NCI-H748 (cell line): ENCODE results near the gene NLGN2.
A peak's percentile ranks its signal among the peaks of the same experiment; 100 is the strongest.
"Not testable (repeated sequence)": the region's sequence is repeated elsewhere in the genome, so short reads cannot be mapped to it uniquely, and the experiment has no call there.

ENCODE experiments used
- DNase-seq: peaks from one replicate; lab custom pipeline; 2025; ENCODE audit not compliant: unreplicated experiment; lab: John Stamatoyannopoulos, UW

NLGN2 gene

DNA sequence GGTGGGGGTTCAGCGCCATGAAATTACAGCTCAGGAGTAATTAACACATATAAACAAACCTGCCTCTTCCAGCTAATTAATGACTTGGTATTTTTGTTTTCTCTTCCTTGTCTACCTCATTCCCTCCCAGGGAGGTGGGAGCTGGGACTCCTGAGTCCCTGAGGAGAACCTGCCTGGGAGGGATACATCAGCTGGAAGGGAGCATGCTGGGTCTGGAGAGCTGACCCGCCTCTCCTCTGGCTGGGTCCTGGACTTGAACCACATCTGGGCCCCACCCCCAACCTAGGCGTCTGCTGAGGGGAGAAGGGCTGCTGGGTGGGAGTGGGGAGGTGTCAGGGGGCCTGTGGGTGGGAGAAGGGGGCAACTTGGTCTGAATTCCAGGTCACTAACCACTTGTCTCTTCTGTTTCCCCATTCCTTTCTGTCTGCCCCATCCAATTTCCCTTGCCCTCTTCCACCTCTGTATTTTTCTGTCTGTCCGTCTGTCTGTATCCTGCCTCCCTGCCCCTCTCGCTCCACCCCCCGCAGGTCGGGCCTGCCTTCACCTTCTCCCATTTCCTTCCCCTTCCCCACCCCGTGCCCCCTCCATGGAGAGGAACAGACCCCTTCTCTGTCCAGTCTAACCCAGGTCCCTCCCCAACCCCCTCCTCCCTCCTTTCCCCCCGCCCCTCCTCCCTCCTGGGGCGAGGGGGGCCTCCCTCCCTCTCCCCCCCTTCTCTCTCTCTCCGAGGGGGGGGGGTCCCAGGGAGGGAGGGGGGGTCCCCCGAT lies at the start of gene NLGN2:
TSS of gene NLGN2 (plus strand) at position 361 of the 767 bp plus-strand sequence. CDS start 411 bp downstream, outside the sequence.
- no peak for DNase-seq

DNA sequence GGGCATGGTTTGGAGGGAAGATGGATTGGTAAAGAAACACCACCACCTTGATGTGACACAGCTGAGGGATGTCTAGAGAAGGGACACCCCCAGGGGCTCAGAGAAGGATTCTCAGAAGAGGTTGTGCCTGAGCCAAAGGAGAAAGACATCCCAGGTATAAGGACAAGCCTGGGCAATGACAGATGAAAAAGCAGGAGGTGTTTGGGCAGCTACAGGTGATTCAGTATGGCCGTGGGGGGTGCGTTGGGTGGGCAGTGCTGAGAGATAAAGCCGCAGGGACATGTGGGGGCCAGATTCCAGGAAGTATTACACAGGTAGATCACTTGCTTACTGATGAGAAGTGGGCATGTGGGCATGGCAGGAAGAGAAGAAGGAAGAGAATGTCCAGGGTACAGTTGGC lies 45.7 kb upstream of the NLGN2 start:
- DNase-seq, result no peak

DNA sequence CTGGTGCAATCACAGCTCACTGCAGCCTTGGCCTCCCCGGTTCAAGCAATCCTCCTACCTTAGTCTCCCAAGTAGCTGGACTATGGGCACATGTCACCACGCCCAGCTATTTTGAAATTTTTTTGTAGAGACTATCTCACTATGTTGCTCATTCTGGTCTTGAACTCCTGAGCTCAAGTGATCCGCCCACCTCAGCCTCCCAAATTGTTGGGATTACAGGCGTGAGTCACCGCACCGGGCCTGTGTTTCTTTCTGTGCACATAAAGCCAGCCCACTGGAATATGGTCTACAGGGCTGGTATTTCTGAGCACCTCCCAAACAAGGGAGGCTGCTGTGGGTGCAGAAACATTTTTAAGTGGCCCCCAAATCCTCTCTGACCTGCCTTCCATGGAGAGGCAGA lies 44.3 kb upstream of the NLGN2 start:
- DNase-seq, result no peak

DNA sequence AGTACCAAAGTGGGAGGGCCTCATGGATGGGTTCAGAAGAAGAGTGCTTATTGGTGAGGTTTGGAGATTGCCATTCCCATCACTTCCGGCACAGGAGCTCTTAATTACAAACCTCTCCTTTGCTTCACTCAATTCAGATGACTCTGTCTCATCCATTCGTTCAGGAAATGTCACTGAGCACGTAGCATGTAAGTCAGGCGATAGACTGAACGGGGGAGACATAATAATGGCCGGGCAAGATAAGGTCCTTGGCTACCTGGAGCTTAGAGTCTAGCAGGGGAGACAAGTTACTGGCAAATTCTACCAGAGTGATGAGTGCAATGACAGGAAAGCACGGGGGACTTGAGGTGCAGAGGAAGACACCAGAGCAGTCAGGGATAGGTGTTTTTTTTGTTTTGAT lies 41.7 kb upstream of the NLGN2 start:
- DNase-seq, result not testable (repeated sequence)

DNA sequence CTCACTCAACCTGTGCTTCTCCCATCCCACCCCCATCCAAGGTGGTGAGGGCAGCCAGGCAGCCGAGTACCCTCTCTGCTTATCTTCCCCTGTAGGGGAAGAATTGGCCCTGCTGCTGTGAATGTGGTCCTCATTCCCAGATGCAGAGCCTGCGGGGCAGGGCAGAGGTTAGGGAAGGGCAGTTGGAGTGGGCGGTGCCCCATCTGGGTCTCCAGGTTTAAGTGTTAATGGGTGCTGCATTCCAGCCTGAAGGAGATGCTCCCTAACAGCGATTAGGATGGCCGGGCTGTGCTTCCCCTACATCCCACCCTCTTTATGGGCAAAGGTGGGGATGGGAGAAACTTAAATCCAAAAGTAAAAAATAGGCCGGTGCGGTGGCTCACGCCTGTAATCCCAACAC lies 40.6 kb upstream of the NLGN2 start:
- no peak for DNase-seq

DNA sequence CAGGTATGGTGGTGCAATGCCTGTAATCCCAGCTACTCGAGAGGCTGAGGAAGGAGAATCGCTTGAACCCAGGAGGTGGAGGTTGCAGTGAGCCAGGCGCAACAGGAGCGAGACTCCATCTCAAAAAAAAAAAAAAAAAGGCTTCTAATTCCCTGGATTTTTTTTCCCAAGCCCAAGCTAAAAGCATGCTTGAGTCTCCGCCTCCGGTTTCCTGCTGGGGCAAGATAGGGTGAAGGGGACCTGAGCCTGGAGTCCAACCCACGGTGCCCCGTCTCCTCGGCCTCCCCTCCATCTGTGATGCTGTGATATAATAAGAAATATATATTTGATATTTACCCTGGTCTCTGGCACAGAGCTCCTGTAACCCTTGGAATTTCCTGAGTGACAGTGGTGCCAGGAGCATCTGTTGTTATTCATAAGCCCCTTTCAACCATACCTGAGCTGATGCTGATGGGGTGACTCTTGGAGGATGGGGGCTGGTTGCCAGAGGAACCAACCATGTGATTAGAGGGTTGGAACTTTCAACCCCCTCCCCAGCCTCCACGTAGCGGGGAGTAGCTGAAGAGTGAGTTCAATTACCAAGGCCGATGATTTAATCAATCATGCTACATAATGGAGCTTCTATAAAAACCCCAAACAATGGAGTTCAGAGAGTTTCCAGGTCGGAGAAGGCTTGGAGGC lies 39.6 kb upstream of the NLGN2 start:
- no peak for DNase-seq

DNA sequence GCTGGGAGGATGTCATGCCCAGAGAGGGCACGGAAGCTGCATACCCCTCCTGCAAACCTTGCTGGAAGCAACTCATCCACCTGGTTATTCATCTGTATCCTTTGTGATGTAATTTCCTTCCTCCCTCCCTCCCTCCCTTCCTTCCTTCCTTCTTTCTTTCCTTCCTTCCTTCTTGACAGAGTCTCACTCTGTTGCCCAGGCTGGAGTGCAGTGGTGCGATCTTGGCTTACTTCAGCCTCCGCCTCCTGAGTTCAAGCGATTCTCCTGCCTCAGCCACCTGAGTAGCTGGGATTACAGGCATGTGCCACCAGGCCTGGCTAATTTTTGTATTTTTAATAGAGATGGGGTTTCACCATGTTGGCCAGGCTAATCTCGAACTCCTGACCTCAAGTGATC lies 39.0 kb upstream of the NLGN2 start:
- DNase-seq, result not testable (repeated sequence)

DNA sequence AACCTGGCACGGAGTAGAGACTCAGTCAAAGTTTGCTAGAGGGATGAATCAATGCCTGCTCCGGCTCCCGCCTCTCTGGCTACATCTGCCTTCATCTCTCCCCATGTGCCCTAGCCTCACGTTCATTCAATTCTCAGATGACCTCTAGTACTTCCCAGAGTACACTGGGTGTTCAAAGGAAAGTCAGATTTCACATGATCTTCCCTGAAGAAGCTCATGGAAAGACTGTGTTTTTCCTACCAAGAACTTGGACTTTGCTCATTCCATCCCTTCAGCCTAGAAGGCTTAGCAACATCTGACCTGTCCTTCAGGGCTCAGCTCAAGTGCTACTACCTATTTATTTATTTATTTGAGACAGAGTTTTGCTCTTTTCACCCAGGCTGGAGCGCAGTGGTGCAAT lies 37.8 kb upstream of the NLGN2 start:
- DNase-seq, result no peak

DNA sequence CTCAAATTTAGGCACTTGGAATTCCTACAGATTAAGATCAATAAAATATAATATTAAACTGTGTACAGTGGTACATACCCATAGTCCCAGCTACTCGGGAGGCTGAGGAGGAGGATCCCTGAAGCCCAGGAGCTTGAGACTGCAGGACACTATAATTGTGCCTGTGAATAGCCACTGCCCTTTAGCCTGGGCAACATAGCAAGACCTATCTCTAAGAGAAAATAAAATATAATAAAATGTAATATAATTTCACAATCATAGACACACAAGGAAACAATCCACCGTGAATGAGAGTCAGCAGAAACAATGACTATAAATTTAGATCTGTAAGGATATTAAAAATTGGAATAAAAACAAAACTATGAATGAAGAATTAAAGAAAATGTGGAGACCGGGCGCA lies 36.8 kb upstream of the NLGN2 start:
- no peak for DNase-seq

DNA sequence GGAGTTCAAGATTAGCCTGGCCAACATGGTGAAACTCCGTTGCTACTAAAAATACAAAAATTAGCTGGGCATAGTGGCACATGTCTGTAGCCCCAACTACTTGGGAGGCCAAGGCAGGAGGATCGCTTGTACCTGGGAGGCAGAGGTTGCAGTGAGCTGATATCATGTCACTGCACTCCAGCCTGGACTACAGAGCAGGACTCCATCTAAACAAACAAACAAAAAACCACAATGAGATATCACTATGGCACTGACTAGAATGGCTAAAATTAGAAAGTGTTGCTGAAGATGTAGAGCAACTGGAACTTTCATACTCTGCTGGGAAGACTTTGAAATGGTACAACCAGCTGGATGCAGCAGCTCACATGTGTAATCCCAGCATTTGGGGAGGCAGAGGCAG lies 33.3 kb upstream of the NLGN2 start:
- no peak for DNase-seq

DNA sequence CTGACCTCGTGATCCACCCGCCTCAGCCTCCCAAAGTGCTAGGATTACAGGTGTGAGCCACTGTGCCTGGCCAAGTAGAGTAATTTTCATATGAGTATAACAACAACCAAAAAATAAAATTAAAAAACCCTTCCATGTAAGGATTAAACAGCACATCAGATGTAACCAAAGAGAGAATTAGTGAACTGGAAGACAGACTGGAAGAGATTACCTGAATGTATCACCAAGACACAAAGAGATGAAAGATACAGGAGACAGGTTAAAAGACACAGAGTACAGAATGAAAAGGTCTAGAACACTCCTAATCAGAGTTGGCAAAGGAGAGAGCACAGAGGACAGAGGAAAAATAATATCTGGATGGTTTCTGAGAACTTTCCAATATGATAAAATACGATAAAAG lies 28.5 kb upstream of the NLGN2 start:
- DNase-seq, result no peak

DNA sequence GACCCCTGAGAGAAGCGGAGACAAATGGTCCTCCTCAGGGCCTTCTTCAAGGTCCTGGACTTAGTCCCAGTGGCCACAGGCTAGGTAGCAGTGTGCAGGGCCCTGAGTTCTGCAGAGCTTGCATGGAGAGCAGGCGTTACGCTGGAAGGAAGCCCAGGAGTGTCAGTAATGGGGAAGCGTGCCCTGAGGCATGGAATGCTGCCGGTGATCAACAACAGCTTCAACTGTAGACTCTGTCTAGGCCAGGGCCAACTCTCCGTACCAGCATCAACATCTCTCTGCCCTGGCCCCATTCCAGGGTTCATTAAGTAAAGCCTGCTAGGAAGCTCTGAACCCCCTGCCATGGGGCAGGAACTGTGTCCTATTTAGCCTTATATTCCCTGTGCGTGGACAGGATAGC lies 27.3 kb upstream of the NLGN2 start:
- peak; percentile 54 for DNase-seq

DNA sequence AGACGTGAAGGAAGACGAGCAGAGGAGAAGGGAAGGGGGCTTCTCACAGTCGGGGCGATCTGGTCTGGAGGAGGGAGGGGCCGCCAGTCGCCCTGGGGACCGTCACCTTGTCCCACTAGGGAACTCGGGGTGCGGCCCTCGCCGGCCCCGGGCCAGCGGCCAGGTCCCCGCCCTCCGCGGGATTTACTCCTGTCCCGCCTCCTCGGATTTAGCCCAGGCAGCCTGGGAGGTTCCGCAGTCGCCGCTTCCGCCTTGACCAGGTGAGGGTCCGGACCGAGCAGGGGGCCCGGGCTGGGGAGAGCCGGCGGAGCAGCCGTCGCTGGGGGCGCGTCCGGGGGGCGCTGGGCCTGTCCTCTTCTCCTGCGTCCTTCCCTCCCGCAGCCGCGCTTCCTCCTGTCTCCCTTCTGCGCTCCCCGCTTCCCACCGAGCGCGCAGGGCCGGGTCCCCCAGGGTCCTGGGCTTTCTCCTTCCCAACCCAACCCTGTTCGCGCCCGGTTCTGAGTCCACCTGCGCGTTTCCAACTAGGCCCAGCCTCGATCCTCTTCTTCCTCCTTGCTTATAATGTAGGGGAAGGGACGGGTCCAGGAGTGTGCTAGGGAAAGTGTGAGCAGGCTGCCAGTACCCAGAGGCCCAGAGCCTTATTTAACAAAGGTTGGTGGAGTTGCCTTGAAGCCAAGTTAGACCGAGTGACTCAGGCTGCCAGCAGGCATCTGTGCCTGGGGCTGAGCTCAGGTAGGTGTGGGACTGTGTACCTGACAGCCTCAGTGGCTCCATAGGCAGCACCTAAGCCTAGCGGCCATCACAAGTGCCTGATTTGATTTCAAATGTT lies 26.6 kb upstream of the NLGN2 start, which contains the start of gene TNK1:
TSS of gene TNK1 (plus strand) at position 235 of the 829 bp plus-strand sequence. CDS start 1,838 bp downstream, outside the sequence.
- peak; percentile 48 for DNase-seq

DNA sequence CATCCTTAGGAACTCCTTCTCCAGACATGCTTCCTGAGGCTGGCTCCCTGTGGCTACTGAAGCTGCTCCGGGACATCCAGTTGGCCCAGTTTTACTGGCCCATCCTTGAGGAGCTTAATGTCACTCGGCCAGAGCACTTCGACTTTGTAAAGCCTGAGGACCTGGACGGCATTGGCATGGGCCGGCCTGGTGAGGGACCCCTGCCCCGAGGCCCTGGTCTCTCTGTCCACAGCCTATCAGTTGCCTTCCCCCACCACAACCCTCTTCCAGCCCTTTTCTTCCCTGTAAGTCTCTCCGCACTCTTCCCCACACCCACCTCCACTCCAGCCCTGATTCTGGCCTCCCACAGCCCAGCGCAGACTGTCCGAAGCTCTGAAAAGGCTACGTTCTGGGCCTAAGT lies 24.7 kb upstream of the NLGN2 start:
- no peak for DNase-seq

DNA sequence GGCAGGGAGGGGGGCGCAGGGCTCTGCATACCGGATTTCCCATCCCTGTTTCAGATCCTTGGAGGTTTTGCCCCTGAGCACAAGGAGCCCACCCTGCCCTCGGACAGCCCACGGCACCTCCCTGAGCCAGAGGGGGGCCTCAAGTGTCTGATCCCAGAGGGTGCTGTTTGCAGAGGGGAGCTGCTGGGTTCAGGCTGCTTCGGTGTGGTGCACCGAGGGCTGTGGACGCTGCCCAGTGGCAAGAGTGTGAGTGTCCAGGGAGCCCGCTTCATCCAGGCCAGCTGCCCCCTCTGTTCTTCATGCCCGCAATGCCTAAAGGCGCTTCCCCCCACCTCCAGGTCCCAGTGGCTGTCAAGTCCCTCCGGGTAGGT lies 24.3 kb upstream of the NLGN2 start:
- DNase-seq, result no peak

DNA sequence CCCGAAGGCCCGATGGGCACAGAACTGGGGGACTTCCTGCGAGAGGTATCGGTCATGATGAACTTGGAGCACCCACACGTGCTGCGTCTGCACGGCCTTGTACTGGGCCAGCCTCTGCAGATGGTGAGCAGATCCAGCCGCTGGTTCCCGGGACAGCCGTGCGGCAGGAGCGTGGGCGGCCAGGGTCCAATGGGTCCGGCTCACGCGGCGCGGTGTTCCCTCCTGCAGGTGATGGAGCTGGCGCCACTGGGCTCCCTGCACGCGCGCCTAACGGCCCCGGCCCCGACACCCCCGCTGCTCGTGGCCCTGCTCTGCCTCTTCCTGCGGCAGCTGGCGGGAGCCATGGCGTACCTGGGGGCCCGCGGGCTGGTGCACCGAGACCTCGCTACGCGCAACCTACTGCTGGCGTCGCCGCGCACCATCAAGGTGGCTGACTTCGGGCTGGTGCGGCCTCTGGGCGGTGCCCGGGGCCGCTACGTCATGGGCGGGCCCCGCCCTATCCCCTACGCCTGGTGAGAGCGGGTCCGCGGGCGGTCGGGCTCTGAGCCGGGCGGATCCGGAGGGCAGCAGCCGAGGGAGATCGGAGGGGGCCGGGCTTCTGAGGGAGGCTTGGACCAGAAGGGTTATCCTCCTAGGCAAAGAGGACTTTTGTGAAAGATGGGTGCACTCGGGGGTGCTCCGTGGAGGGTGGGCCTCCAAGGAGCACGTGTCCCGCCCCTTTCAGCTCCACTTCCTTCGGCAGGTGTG lies 23.7 kb upstream of the NLGN2 start:
- peak; percentile 92 for DNase-seq

DNA sequence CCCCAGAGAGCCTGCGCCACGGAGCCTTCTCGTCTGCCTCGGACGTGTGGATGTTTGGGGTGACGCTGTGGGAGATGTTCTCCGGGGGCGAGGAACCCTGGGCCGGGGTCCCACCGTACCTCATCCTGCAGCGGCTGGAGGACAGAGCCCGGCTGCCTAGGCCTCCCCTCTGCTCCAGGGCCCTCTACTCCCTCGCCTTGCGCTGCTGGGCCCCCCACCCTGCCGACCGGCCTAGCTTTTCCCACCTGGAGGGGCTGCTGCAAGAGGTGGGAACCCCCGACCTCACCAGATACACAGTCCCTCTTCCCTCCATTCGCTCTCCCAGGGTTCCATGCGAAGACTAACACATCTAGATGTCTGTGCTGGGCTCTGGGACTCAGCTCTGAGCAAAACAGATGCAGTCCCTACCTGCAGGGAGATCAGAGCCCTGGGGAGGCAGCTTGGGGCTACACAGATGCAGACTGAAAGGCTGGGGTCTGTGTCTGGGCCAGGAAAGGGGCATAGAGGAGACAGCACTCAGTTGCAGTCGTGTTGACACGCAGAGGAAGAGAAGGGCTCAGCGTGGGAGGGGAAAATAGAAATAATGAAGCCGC lies 23.1 kb upstream of the NLGN2 start:
- DNase-seq, result no peak

DNA sequence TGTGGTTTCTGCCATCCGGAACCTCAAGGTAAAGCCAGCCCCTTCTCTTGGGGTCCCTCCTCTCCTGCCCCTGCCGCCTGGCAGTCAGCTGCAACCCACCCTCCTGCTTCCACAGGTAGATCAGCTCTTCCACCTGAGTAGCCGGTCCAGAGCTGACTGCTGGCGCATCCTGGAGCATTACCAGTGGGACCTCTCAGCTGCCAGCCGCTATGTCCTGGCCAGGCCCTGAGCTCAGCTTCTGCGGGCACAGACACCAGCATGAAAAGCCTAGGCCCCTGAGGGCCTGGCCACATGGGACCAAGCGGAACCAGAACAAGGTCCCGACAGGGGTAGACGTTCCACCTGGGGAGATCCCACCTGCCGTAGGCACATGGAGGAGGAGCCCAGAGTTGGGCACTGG lies 18.8 kb upstream of the NLGN2 start:
- no peak for DNase-seq

DNA sequence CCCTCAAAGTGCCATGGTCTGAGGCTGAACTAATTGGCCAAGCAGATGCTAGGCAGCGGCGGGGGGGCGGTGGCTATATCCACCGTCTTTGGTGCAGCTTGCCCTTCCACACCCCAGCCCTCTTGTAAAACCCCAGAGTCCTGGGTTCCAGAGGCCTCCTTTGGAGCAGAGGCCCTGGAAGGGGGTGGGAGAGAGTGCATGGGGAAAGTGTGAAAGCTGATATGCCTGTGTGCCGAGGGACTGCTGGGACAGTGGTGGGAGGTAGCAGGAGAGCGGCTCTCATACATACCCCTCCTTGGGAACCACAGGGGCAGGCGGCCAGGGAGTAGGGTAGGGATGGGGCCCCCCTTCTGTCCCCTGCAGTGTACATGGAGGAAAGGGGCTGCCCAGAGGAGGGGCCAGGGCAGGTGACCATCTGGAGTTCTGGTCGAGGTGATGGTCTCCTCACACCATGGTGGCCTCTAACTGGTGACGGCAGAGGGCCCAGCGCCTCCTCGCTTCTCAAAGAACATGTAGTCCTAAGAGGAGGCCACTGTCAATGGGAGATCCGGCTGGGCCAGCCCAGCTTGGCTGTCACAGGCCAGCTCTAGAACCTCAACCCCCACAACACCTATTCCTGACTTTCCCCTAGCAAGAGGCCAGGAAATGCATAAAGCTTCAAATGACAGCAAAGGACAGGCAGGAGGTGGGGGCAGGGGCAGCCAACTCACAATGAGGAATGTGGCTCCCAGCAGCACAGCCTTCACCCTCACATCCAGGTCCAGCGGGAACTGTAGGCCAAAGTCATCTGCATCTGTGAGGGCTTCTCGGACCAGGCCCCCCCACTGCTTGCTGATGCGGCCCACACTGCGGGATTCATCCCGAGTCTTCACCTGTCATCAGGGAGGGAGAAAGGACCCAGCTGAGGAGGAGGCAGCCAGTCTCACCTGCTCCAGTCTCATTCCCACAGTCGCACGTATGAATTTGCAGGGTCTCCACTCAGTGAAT lies 17.4 kb upstream of the NLGN2 start:
- DNase-seq, result no peak
